CD4-positive, alpha-beta T cell treated with Interleukin-12 subunit alpha and Interleukin-12 subunit beta, for 1 hour (primary cell): ENCODE results near the gene CHST6.
"Not testable (repeated sequence)": the region's sequence is repeated elsewhere in the genome, so short reads cannot be mapped to it uniquely, and the experiment has no call there.

Experiments
- DNase-seq: peaks from one replicate; pipeline ENCODE4 v3.0.0-alpha.2; 2020

Gene CHST6

GRCh38 chr16:75495076-75495674 is at the start of gene CHST6:
Gene CHST6 (minus strand): TSS chr16:75495441. CDS start chr16:75479828, 15,613 bp downstream.
- DNase-seq, result peak; percentile 20

DNA sequence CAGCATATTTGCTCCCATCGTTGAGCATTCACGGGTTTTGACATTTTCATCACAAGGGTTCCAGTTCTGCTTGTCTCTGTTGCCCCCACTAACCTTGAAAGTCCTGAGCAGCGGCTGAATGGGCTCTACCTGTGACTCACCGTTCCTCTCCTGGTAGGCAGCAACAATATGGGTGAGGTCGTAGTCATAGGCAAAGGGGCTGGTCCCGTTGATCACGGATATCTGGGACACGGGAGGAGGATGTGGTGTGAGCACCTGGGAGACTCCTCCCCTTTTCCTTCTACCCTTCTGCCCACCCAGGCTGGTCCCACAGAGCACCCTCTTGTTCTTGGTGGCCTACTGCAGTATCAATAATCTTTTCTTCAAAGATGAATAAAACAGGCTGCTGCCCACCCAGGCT is 47.2 kb upstream of the CHST6 start:
- DNase-seq, result not testable (repeated sequence)

- DNase-seq, result no peak
These were observed 46.0 kb upstream of the CHST6 start for GRCh38 chr16:75541236-75541635.

GRCh38 chr16:75538882-75539565 is 43.8 kb upstream of the CHST6 start:
- DNase-seq, result not testable (repeated sequence)

DNA sequence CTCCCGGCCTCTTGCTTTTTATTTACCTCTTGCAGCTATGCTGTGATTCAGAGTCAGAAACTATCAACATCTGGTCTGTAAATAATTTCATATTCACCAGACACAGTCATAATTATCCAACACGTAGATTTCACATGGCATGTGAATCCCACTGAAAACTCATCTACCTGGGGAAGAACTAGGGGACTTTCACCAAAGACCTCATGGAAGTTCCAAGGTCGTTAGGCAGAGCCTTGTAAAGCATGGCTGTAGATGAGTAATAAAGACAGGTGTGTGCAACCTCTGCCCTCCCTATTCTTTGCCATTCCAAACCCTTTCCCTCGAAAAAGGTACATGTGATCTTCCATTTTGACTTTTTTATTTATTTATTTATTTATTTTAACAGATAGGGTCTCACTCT is 42.5 kb upstream of the CHST6 start:
- DNase-seq, result no peak

DNA sequence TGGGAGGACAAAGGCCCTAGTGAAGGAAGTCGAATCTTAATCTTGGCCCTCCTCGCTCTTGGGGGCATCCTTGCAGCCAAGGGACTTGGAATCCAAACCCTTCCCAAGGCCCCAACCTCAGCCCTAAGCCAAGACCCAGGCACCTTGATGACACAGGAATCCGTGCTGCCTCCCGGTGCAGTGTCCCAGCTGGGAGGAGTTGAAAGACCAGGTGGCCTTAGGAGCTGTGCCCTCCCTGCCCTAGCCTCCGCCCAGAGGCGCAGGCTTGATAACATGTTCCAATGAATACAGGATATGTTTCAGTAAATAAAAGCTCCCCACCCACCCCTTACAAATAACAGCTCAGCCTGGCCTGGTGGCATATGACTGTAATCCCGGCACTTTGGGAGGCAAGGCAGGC is 40.7 kb upstream of the CHST6 start, which contains the start of gene CHST5:
CHST5 (minus strand) TSS at position 208 of the 400 bp plus-strand sequence. CDS start 5,724 bp downstream, outside the sequence.
- no peak for DNase-seq

GRCh38 chr16:75535211-75535843 is 40.1 kb upstream of the CHST6 start:
- DNase-seq, result no peak

DNA sequence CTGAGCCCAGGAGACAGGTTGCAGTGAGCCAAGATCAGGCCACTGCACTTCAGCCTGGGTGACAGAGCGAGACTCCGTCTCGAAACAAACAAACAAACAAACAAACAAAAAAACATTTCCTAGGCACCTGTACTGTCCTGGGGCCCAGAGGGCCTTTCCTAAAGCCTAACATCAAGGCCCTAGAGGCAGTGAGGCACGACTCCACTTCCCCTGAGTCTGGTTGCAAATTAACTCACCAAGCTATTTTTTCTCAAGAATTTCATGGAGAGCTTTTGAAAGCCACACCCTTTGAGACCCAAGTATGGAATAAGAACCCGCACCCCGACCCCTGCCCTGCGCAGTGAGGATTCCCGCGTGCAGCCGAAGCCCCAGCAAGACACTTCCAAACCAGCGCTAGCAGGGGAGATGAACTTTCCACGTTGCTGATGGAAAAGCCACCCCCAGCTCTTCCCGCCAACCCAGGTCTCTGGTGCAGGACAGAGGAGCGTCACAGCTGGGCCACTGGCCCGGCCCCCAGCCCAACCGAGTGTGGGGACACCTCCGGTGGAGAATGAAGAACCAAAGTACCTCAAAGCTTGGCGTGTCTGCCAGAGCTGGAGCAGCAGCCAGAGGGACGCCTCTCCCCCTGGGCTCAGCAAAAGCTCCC is 39.4 kb upstream of the CHST6 start:
- DNase-seq, result no peak

GRCh38 chr16:75532791-75533190 is 37.5 kb upstream of the CHST6 start:
- no peak for DNase-seq

GRCh38 chr16:75532142-75532765 is 37.0 kb upstream of the CHST6 start:
- no peak for DNase-seq

DNA sequence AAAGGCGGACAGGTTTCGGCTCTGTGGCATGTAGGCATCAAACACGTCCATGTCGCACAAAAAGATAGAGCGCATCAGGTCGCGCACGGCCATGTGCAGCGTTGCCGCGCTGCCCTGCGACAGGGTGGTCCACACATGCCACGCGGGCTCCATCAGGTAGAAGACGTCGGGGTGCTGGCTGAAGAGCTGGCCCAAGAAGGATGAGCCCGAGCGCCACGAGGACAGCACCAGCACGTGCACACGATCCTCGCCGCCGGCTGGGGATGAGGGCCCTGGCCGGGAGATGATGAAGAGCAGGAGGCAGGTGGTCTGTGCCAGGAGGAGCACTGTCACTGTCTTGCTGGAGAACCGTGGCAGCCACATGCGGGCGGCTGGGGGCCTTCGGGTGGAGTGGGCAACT is 34.7 kb upstream of the CHST6 start:
- no peak for DNase-seq

- DNase-seq, result no peak
These were observed 34.0 kb upstream of the CHST6 start for GRCh38 chr16:75529056-75529905.

DNA sequence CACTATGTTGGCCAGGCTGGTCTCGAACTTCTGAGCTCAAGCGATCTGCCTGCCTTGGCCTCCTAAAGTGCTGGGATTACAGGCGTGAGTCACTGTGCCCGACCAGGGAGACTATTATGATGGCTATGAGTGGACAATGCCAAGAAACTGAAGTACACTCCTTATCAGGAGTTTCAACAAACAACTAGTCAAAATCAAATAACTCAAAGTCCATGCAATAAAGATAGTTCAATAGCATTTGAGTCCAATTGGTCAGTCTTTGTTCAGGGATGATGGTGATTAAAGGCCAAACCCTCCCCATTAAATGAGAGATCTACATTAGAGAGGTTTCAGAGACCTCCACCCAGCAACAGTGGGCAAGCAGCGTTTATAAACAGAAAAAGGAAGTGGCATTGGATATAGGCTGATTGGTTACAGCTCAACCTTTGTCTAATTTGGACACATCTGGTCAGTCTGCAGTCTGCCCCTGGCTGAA is 32.6 kb upstream of the CHST6 start:
- DNase-seq, result no peak

DNA sequence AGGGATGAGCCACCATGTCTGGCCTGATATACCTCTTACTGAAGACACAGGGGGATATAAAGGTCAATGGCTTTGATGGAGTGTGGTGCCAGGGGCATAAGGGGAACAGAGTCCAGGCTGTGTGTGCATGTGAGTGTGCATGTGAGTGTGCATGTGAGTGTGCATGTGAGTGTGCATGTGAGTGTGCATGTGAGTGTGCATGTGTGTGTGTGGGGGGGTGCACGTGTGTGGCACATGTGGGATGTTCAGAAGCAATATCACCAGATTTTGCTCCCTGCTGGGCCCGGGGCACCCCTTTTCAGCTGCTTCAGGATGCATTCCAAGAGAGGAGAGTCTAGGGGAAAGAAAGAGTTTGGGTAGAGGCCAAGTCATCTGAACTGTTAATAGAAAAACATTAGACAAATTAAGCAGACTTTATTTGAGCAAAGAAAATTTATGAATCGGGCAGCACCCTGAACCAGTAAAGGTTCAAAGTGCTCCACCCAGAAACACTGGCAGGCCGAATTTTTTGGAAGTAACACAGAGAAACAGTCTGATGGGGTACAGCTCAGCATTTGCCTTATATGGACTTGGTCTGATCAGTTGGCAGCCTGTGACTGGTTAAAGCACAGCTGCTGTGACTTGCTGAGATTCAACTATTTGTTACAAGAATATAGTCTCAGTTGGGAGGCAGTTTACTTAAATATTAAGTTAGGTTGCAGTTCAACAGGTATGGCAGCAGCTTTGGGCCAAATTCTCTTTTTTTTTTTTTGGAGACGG is 31.0 kb upstream of the CHST6 start:
- no peak for DNase-seq

DNA sequence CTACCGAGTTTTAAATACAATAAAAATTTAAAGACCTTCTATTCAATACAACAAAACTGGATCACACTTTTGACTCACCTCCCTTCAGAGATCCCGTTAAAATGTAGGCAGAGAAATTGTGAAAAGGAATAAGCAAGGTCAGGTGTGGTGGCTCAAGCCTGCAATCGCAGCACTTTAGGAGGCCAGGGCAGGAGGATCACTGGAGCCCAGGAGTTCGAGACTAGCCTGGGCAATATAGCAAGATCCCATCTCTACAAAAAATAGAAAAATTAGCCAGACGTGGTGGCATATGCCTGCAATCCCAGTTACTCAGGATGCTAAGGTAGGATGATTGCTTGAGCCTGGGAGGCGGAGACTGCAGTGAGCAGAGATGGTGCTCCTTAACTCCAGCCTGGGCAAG is 23.9 kb upstream of the CHST6 start:
- no peak for DNase-seq

DNA sequence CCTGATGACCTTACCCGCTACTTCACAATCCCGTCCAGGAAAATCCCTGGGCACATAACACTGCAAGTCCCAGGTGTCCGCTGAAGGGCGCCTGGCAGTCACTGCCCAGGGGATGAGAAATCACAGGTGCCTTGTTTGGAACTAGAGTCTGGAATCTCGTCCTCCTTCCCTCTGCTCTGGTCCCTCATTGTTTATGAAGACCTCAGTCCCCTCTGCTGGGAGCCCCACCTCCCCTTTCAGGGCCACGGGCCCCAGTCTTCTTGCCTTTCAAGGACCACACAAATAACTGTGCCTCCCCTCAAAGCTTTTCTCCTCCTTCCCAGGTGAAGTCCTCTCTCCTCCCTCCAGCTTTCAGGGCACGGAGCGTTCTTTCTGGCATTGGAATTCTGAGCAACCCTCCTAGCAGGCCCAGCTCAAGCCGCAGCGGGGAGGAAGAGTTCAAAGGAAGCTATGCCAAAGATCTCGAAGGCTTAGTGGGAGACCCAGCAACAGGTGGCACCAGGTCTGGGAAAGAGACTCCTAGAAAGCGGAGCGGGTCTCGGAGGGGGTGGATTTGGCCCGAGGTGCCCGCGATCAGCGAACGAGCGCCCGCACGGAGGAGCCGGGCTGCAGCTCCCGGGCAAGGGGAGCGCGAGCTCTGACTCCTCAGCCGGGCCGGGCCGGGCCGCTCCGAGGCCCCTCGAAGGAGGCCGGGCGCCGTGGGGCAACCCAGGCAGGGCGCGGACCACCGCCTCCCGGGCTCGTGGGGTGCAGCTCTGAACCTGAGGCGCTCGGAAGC is 21.1 kb upstream of the CHST6 start:
- peak; percentile 27 for DNase-seq

DNA sequence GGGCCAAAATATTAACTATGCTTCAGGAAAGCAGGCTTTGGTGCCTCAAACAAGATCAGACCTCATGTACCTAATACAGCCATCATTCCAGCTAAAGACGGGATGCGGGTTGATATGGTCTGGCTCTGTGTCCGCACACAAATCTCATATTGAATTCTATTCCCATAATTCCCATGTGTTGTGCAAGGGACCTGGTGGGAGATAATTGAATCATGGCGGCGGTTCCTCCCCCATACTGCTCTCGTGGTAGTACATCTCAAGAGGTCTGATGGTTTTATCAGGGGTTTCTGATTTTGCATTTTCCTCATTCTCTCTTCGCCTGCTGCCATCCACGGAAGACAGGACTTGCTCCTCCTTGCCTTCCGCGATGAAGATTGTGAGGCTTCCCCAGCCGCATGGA is 19.1 kb upstream of the CHST6 start:
- no peak for DNase-seq

DNA sequence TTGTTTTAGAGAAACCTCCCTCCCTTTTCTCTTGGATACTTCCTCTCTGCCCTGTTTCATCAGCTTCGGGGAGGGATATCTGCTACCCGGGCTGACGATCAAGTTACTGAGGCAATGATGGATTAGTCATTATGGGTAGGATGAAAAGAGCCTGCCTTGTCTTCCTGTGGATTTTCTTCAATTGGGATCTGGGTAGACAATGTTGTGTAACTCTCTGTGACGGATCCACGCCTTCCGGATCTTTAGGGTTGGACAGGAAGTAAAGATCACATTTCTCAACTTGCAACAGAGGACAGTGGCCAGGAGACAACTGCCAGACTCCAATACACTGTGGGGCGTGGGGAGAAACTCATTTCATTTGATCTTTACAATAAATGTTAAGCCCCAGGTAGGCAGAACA is 11.3 kb upstream of the CHST6 start:
- DNase-seq, result no peak

DNA sequence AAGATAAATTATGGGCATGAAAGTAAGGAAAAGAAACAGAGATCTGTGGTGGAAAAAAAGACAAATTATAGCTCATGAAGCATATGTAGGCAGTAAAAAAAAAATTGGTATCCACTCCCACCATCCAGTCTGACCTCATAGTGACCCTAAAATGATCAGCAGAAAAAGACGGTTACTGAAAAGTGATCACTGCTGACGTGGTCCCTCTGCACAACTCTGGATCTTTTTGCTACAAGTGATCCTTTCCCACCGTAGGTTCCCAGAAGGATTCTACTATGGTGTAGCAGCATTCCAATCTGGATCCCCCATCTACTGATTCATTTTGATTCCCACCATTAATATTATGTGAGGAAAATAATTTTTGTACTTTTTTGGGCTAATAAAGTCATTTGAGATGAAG is 10.9 kb upstream of the CHST6 start:
- no peak for DNase-seq

- DNase-seq, result no peak
These were observed 8.6 kb upstream of the CHST6 start for GRCh38 chr16:75503801-75504200.
